SK-N-SH treated with all-trans-retinoic acid at 6 μM for 48 hours (cell line): Measurements from ENCODE around the gene FAM3D.

Experiments
- ATAC-seq: fragments of 200-7000 bp; cut with Tn5 transposase; 3 replicates; pipeline ENCODE4 v1.9.1; 2020; ENCODE audit warnings: mild to moderate bottlenecking, moderate library complexity
- ARNTL ChIP-seq: fragments of 450-650 bp; formaldehyde crosslinking; IDR thresholded peaks from 2 replicates; pipeline ENCODE4 v1.5.0; 2020; ENCODE audit warnings: low read depth, mild to moderate bottlenecking, moderate library complexity, borderline replicate concordance
- BACH2 ChIP-seq: fragments of 250-450 bp; sonication (Bioruptor Pico); IDR thresholded peaks from 2 replicates; pipeline ENCODE4 v1.9.0; 2021; ENCODE audit warnings: mild to moderate bottlenecking, borderline replicate concordance
- CSDC2 ChIP-seq: fragments of 250-450 bp; sonication (Bioruptor Pico); IDR thresholded peaks from 2 replicates; pipeline ENCODE4 v1.5.0; 2020; ENCODE audit warnings: mild to moderate bottlenecking, moderate library complexity
- CSRNP3 ChIP-seq: fragments of 250-450 bp; sonication (Bioruptor Pico); IDR thresholded peaks from 2 replicates; pipeline ENCODE4 v1.5.1; 2021; ENCODE audit warnings: mild to moderate bottlenecking, moderate library complexity
- ESRRG ChIP-seq: fragments of 250-450 bp; sonication (Bioruptor Pico); IDR thresholded peaks from 2 replicates; pipeline ENCODE4 v1.6.1; 2021; ENCODE audit warnings: mild to moderate bottlenecking
- GLIS3 ChIP-seq: fragments of 250-450 bp; sonication (Bioruptor Pico); IDR thresholded peaks from 2 replicates; pipeline ENCODE4 v1.5.0; 2020; ENCODE audit warnings: mild to moderate bottlenecking, moderate library complexity
- ISL1 ChIP-seq: fragments of 250-450 bp; sonication (Bioruptor Pico); IDR thresholded peaks from 2 replicates; pipeline ENCODE4 v2.1.2; 2022; ENCODE audit warnings: mild to moderate bottlenecking, moderate library complexity
- OSR1 ChIP-seq: fragments of 250-450 bp; sonication (Bioruptor Pico); IDR thresholded peaks from 2 replicates; pipeline ENCODE4 v1.8.0; 2022; ENCODE audit warnings: moderate library complexity, mild to moderate bottlenecking, inconsistent platforms
- PPARA ChIP-seq: fragments of 250-450 bp; sonication (Bioruptor Pico); IDR thresholded peaks from 2 replicates; pipeline ENCODE4 v1.5.0; 2020; ENCODE audit warnings: mild to moderate bottlenecking, borderline replicate concordance
- RARB ChIP-seq: fragments of 250-450 bp; sonication (Bioruptor Pico); IDR thresholded peaks from 2 replicates; pipeline ENCODE4 v1.8.0; 2021; ENCODE audit warnings: mild to moderate bottlenecking, moderate library complexity
- SNAI2 ChIP-seq: fragments of 250-450 bp; sonication (Bioruptor Pico); IDR thresholded peaks from 2 replicates; pipeline ENCODE4 v1.5.0; 2020; ENCODE audit warnings: mild to moderate bottlenecking, moderate library complexity
- TCF4 ChIP-seq: fragments of 250-450 bp; sonication (Bioruptor Pico); IDR thresholded peaks from 2 replicates; pipeline ENCODE4 v1.8.0; 2021; ENCODE audit warnings: mild to moderate bottlenecking, moderate library complexity, borderline replicate concordance
- TOX ChIP-seq: fragments of 250-450 bp; sonication (Bioruptor Pico); IDR thresholded peaks from 2 replicates; pipeline ENCODE4 v1.8.0; 2021; ENCODE audit warnings: mild to moderate bottlenecking, moderate library complexity, borderline replicate concordance
- ZC3H10 ChIP-seq: fragments of 250-450 bp; sonication (Bioruptor Pico); IDR thresholded peaks from 2 replicates; pipeline ENCODE4 v1.5.1; 2021; ENCODE audit warnings: mild to moderate bottlenecking, moderate library complexity
- ZFP30 ChIP-seq: fragments of 450-650 bp; formaldehyde crosslinking; IDR thresholded peaks from 2 replicates; pipeline ENCODE4 v1.5.0; 2022; ENCODE audit warnings: mild to moderate bottlenecking, moderate library complexity
- ZNF565 ChIP-seq: fragments of 450-650 bp; formaldehyde crosslinking; conservative IDR thresholded peaks from 2 replicates; pipeline ENCODE4 v1.5.0; 2020; ENCODE audit warnings: low read depth, mild to moderate bottlenecking, moderate library complexity
- ZNF8 ChIP-seq: fragments of 450-650 bp; formaldehyde crosslinking; IDR thresholded peaks from 2 replicates; pipeline ENCODE4 v1.5.0; 2020; ENCODE audit warnings: mild to moderate bottlenecking, moderate library complexity
- TF ChIP-seq, protein P1 (sequence below): fragments of 250-450 bp; sonication (Bioruptor Pico); IDR thresholded peaks from 2 replicates; pipeline ENCODE4 v1.5.1; 2020; ENCODE audit warnings: low read depth, mild to moderate bottlenecking, moderate library complexity
- TF ChIP-seq, protein P2 (sequence below): fragments of 250-450 bp; sonication (Bioruptor Pico); IDR thresholded peaks from 2 replicates; pipeline ENCODE4 v1.5.0; 2020; ENCODE audit warnings: mild to moderate bottlenecking, moderate library complexity
- TF ChIP-seq, protein P3 (sequence below): fragments of 250-450 bp; sonication (Bioruptor Pico); IDR thresholded peaks from 2 replicates; pipeline ENCODE4 v1.8.0; 2020; ENCODE audit warnings: mild to moderate bottlenecking, moderate library complexity, borderline replicate concordance

FAM3D gene

DNA sequence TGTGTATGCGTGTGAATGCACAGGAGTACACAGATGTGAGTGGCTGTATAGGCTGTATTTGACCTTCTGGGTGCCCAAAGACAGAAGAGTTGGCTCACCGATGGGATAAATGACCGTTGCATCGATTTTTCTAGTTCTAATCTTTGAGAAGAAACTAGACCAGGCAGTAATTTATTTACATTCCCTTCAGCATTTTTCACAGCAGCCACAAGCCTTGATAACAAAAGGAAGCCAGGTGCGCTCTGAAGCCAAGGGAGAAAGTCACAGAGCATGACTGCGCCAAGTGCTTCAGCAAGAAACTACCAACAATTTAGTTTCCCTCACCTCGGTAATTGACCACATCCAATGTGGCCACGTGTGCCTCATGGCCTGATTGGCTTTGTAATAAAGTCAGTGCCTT is 5.9 kb upstream of the FAM3D start:
- no peak for TF ChIP-seq ISL1 (CRISPR knock-in tag)
- TF ChIP-seq ZFP30 (CRISPR knock-in tag) = no peak
- no peak for TF ChIP-seq OSR1 (CRISPR knock-in tag)
- TF ChIP-seq, protein P1, sequence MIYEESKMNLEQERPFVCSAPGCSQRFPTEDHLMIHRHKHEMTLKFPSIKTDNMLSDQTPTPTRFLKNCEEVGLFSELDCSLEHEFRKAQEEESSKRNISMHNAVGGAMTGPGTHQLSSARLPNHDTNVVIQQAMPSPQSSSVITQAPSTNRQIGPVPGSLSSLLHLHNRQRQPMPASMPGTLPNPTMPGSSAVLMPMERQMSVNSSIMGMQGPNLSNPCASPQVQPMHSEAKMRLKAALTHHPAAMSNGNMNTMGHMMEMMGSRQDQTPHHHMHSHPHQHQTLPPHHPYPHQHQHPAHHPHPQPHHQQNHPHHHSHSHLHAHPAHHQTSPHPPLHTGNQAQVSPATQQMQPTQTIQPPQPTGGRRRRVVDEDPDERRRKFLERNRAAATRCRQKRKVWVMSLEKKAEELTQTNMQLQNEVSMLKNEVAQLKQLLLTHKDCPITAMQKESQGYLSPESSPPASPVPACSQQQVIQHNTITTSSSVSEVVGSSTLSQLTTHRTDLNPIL (CRISPR knock-in tag) = no peak
- TF ChIP-seq ARNTL (CRISPR knock-in tag) = no peak
- TF ChIP-seq GLIS3 (CRISPR knock-in tag) = no peak
- TF ChIP-seq TOX = no peak
- no peak for TF ChIP-seq PPARA
- TF ChIP-seq CSRNP3 (CRISPR knock-in tag) = no peak
- TF ChIP-seq, protein P2, sequence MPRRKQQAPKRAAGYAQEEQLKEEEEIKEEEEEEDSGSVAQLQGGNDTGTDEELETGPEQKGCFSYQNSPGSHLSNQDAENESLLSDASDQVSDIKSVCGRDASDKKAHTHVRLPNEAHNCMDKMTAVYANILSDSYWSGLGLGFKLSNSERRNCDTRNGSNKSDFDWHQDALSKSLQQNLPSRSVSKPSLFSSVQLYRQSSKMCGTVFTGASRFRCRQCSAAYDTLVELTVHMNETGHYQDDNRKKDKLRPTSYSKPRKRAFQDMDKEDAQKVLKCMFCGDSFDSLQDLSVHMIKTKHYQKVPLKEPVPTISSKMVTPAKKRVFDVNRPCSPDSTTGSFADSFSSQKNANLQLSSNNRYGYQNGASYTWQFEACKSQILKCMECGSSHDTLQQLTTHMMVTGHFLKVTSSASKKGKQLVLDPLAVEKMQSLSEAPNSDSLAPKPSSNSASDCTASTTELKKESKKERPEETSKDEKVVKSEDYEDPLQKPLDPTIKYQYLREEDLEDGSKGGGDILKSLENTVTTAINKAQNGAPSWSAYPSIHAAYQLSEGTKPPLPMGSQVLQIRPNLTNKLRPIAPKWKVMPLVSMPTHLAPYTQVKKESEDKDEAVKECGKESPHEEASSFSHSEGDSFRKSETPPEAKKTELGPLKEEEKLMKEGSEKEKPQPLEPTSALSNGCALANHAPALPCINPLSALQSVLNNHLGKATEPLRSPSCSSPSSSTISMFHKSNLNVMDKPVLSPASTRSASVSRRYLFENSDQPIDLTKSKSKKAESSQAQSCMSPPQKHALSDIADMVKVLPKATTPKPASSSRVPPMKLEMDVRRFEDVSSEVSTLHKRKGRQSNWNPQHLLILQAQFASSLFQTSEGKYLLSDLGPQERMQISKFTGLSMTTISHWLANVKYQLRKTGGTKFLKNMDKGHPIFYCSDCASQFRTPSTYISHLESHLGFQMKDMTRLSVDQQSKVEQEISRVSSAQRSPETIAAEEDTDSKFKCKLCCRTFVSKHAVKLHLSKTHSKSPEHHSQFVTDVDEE (CRISPR knock-in tag) = no peak
- TF ChIP-seq ZNF565 (CRISPR knock-in tag) = no peak
- TF ChIP-seq, protein P3, sequence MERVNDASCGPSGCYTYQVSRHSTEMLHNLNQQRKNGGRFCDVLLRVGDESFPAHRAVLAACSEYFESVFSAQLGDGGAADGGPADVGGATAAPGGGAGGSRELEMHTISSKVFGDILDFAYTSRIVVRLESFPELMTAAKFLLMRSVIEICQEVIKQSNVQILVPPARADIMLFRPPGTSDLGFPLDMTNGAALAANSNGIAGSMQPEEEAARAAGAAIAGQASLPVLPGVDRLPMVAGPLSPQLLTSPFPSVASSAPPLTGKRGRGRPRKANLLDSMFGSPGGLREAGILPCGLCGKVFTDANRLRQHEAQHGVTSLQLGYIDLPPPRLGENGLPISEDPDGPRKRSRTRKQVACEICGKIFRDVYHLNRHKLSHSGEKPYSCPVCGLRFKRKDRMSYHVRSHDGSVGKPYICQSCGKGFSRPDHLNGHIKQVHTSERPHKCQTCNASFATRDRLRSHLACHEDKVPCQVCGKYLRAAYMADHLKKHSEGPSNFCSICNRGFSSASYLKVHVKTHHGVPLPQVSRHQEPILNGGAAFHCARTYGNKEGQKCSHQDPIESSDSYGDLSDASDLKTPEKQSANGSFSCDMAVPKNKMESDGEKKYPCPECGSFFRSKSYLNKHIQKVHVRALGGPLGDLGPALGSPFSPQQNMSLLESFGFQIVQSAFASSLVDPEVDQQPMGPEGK = no peak
- no peak for TF ChIP-seq ESRRG
- TF ChIP-seq ZNF8 (CRISPR knock-in tag) = no peak
- no peak for ATAC-seq

DNA sequence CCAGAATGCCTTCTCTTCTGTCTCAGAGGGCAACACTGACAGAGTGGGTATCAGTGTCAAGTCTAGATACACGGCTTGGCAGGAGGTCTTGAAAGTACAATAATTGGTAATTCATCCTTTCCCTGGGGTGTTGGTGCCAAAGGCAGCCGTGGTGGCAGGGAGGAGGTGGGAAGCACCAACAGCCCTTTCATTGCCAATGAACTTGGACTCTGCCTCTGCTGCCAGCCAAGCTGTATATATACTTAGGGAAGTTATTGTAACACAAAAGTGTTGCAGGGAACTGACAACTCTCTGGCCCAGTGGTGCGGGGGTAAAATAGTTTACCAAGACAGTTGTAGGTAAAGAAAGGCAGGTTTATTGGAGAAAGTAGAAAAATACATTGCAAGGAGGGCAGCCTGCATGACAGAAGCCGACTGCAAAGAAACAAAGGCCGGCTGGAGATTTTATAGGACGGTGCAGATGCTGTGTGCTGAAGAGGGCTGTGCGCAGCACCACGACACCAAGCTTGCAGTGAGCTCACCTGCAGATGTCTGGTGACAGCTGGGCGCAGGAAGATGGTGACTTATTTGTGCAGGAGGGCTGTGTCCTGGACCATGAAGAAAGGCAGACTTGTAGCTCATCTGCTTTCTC is 4.0 kb upstream of the FAM3D start:
- ATAC-seq = no peak
- TF ChIP-seq, protein P3 = no peak
- TF ChIP-seq RARB = no peak
- no peak for TF ChIP-seq ZC3H10 (CRISPR knock-in tag)
- no peak for TF ChIP-seq ZFP30 (CRISPR knock-in tag)
- no peak for TF ChIP-seq OSR1 (CRISPR knock-in tag)
- TF ChIP-seq ARNTL (CRISPR knock-in tag) = no peak
- no peak for TF ChIP-seq GLIS3 (CRISPR knock-in tag)
- TF ChIP-seq CSDC2 (CRISPR knock-in tag) = no peak
- no peak for TF ChIP-seq SNAI2 (CRISPR knock-in tag)
- TF ChIP-seq CSRNP3 (CRISPR knock-in tag) = no peak
- no peak for TF ChIP-seq ISL1 (CRISPR knock-in tag)

- no peak for ATAC-seq
- TF ChIP-seq ISL1 (CRISPR knock-in tag) (no peak), ZC3H10 (CRISPR knock-in tag) (no peak), CSRNP3 (CRISPR knock-in tag) (no peak), TOX (no peak), GLIS3 (CRISPR knock-in tag) (no peak), ZFP30 (CRISPR knock-in tag) (no peak), CSDC2 (CRISPR knock-in tag) (no peak), BACH2 (CRISPR knock-in tag) (no peak), ZNF565 (CRISPR knock-in tag) (no peak), ZNF8 (CRISPR knock-in tag) (no peak), ESRRG (no peak), ARNTL (CRISPR knock-in tag) (no peak), OSR1 (CRISPR knock-in tag) (no peak), SNAI2 (CRISPR knock-in tag) (no peak), TCF4 (CRISPR knock-in tag) (no peak)
- TF ChIP-seq, protein P1 (CRISPR knock-in tag) = no peak
Observed at GRCh38 chr3:58668247-58668646, 1.7 kb upstream of the FAM3D start.
